Mammary microvascular endothelial cell (primary cell): ENCODE measurements around the gene TMEM191B. TPM values are rescaled to one million over a fixed set of nuclear protein-coding genes. Genes with fewer than 3 reads are reported as not detected.

Source experiments
- total RNA-seq: library from RNA; depleted of rRNA; stranded (reverse); fragments of >200 nt; gene quantifications from 2 replicates; pipeline ENCODE4 v1.2.3, GENCODE V29; 2015

Gene TMEM191B
- 1.0 TPM in 1 of 2 replicates, not detected in the other for total RNA-seq

GRCh38 chr22:18527752-18528596, at the start of gene TMEM191B:
TMEM191B (plus strand) TSS chr22:18527802; CDS start chr22:18527981, 179 bp downstream.

DNA sequence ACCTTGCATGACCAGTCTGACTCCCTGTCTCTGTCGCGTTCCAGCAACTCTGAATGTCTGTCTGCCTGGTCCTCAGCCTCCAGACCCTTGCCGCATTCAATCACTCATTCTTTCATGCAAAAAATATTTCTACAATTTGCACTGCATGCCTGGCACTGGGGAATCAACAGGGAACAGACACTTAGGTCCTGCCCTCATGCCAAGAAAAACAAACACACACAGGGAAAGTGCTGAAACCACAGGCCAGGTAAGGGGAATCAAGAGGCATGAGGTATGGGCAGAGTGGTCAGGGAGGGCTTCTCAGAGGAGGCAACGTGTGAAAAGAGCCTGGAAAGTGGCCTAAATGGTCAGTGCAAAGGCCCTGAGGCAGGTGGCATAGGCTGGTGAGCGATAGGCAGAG, 9.5 kb upstream of the TMEM191B start, which contains the start of gene GGTLC3:
TSS of gene GGTLC3 (minus strand) at position 101 of the 400 bp plus-strand sequence. CDS start 264 bp downstream, outside the sequence.

Other genes starting within 250 kb of the TMEM191B start
- not detected in 2 replicates for gene GGTLC3, start 9.6 kb upstream of the TMEM191B start, total RNA-seq
- 0.10 TPM in 1 of 2 replicates, not detected in the other for gene RIMBP3, start 84.1 kb downstream of the TMEM191B start, total RNA-seq